OCI-LY7 (cell line): ENCODE results near the gene KRTAP9-4. TPM values are rescaled to one million over a fixed set of nuclear protein-coding genes. Genes with fewer than 3 reads are reported as not detected.
"Not testable (repeated sequence)": the region's sequence is repeated elsewhere in the genome, so short reads cannot be mapped to it uniquely, and the experiment has no call there.

Experiments used
- Bru-seq: library from RNA; stranded (reverse); fragments of 400-500 nt; gene quantifications from one replicate; lab custom pipeline; 2021; lab: Mats Ljungman, UMichigan
- BruChase-seq, 2 experiments: library from RNA; stranded (reverse); fragments of 400-500 nt; gene quantifications; one replicate each; lab custom pipeline; 2021; lab: Mats Ljungman, UMichigan
- BruUV-seq: library from RNA; stranded (reverse); fragments of 400-500 nt; replicated peaks from 2 replicates; lab custom pipeline; 2021; lab: Mats Ljungman, UMichigan
- CTCF ChIA-PET: fragments of 300-600 bp; sonication (Branson Sonifier 250); formaldehyde crosslinking; loops from one replicate; lab custom pipeline; 2022; ENCODE audit warnings: antibody characterized with exemption; ENCODE audit not compliant: unreplicated experiment; lab: Charles Lee
- POLR2A ChIA-PET: fragments of 300-600 bp; sonication (Branson Sonifier 250); formaldehyde crosslinking; loops from one replicate; lab custom pipeline; 2022; ENCODE audit warnings: antibody characterized with exemption; lab: Charles Lee
- DNase-seq: peaks from one replicate; pipeline ENCODE4 v3.0.0-alpha.2; 2015; ENCODE audit warnings: low spot score
- H2AFZ ChIP-seq: fragments of 200-600 bp; sonication (generic), shearing (Covaris generic); 2 replicates; pipeline ENCODE4 v1.6.1; 2014; ENCODE audit warnings: mild to moderate bottlenecking, antibody characterized with exemption, low read length, moderate library complexity
- H3K27ac ChIP-seq: fragments of 200-600 bp; sonication (generic); 2 replicates; pipeline ENCODE4 v1.5.1; 2014; ENCODE audit warnings: mixed run types, low read depth, mild to moderate bottlenecking, moderate library complexity, low read length, inconsistent platforms; ENCODE audit not compliant: poor library complexity, severe bottlenecking
- H3K36me3 ChIP-seq: fragments of 200-600 bp; sonication (generic); 2 replicates; pipeline ENCODE4 v1.6.1; 2014; ENCODE audit warnings: mild to moderate bottlenecking, antibody characterized with exemption, low read length, moderate library complexity, mixed read lengths; ENCODE audit not compliant: insufficient read depth
- H3K4me1 ChIP-seq: fragments of 200-600 bp; sonication (generic); 2 replicates; pipeline ENCODE4 v1.5.1; 2014; ENCODE audit warnings: mild to moderate bottlenecking, low read length; ENCODE audit not compliant: insufficient read depth, poor library complexity, severe bottlenecking
- H3K4me2 ChIP-seq: fragments of 200-600 bp; sonication (generic); 2 replicates; pipeline ENCODE4 v1.6.1; 2014; ENCODE audit warnings: mild to moderate bottlenecking, low read length
- H3K4me3 ChIP-seq: fragments of 200-600 bp; sonication (generic); 2 replicates; pipeline ENCODE4 v1.5.1; 2014; ENCODE audit warnings: mild to moderate bottlenecking, low read depth, low read length; ENCODE audit not compliant: poor library complexity, severe bottlenecking
- H3K79me2 ChIP-seq: fragments of 200-600 bp; sonication (generic); 2 replicates; pipeline ENCODE4 v1.6.1; 2016; ENCODE audit warnings: low read depth, mild to moderate bottlenecking, low read length, moderate library complexity, mixed read lengths; ENCODE audit not compliant: insufficient read depth
- H3K9me2 ChIP-seq: fragments of 200-600 bp; sonication (generic); 2 replicates; pipeline ENCODE4 v1.6.1; 2016; ENCODE audit warnings: mild to moderate bottlenecking, low read length, mixed read lengths; ENCODE audit not compliant: insufficient read depth
- H3K9me3 ChIP-seq: fragments of 200-600 bp; sonication (generic); 2 replicates; pipeline ENCODE4 v1.6.1; 2014; ENCODE audit warnings: mild to moderate bottlenecking, mixed run types, low read length, mixed read lengths
- H4K20me1 ChIP-seq: fragments of 200-600 bp; sonication (generic); 2 replicates; pipeline ENCODE4 v1.6.1; 2014; ENCODE audit warnings: mild to moderate bottlenecking, antibody characterized with exemption, low read length, moderate library complexity, mixed read lengths; ENCODE audit not compliant: insufficient read depth
- EZH2phosphoT487 ChIP-seq: fragments of 200-600 bp; sonication (generic); IDR thresholded peaks from 2 replicates; pipeline ENCODE4 v1.6.1; 2018; ENCODE audit warnings: low read depth, borderline replicate concordance, mild to moderate bottlenecking, mixed run types, antibody characterized with exemption, low read length, moderate library complexity, mixed read lengths
- intact Hi-C: fragments of 100-400 bp; cut with micrococcal nuclease; formaldehyde crosslinking; loops from one replicate; pipeline ENCODE4 v1.10.0; 2022; ENCODE audit not compliant: unreplicated experiment
- long read RNA-seq: library from polyadenylated mRNA; stranded (forward); transcript quantifications from one replicate; pipeline ENCODE4 v2.0.0, GENCODE V29; 2022
- total RNA-seq, 2 experiments: library from RNA; depleted of rRNA in 1 of 2; stranded (reverse); fragments of >200 nt in 1 of 2; shearing (Covaris generic) in 1 of 2; gene quantifications; 2 replicates each; pipeline ENCODE4 v1.2.3, GENCODE V29; 2014 to 2022
- TF ChIP-seq, protein P1 (sequence below): fragments of 200-600 bp; sonication (generic); conservative IDR thresholded peaks from 2 replicates; pipeline ENCODE4 v1.5.1; 2014; ENCODE audit warnings: mild to moderate bottlenecking, antibody characterized with exemption, low read length, moderate library complexity, mixed read lengths

The KRTAP9-4 gene
- total RNA-seq (2014; rRNA removed; shearing (Covaris generic)) (not detected in 2 replicates), total RNA-seq (2022) (not detected in 2 replicates), Bru-seq, nascent RNA (not detected), BruChase-seq, experiment 1, labeled RNA remaining after a 6-hour chase (not detected), BruChase-seq, experiment 2, labeled RNA remaining after a 2-hour chase (not detected)
- long read RNA-seq: 0 reads

DNA sequence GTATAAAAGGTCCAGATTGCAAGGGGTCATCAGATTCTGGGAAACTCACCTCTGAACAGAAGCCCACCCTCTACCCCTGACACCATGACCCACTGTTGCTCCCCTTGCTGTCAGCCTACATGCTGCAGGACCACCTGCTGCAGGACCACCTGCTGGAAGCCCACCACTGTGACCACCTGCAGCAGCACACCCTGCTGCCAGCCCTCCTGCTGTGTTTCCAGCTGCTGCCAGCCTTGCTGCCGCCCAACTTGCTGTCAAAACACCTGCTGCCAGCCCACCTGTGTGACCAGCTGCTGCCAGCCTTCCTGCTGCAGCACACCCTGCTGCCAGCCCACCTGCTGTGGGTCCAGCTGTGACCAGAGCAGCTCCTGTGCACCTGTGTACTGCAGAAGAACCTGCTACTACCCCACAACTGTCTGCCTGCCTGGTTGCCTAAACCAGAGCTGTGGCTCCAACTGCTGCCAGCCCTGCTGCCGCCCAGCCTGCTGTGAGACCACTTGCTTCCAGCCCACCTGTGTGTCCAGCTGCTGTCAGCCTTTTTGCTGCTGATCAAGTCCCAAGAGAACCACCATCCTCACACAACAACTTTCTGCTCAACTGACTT lies at the start of gene KRTAP9-4:
TSS of gene KRTAP9-4 (plus strand) at position 51 of the 604 bp plus-strand sequence. CDS start at position 85, 34 bp downstream.
- H3K9me2 ChIP-seq, DNase-seq, CTCF ChIA-PET, H4K20me1 ChIP-seq, H3K4me3 ChIP-seq, H3K9me3 ChIP-seq, H3K79me2 ChIP-seq, H3K36me3 ChIP-seq, POLR2A ChIA-PET, H3K27ac ChIP-seq, H3K4me1 ChIP-seq, BruUV-seq, intact Hi-C loops, H2AFZ ChIP-seq, H3K4me2 ChIP-seq: not testable (repeated sequence)

DNA sequence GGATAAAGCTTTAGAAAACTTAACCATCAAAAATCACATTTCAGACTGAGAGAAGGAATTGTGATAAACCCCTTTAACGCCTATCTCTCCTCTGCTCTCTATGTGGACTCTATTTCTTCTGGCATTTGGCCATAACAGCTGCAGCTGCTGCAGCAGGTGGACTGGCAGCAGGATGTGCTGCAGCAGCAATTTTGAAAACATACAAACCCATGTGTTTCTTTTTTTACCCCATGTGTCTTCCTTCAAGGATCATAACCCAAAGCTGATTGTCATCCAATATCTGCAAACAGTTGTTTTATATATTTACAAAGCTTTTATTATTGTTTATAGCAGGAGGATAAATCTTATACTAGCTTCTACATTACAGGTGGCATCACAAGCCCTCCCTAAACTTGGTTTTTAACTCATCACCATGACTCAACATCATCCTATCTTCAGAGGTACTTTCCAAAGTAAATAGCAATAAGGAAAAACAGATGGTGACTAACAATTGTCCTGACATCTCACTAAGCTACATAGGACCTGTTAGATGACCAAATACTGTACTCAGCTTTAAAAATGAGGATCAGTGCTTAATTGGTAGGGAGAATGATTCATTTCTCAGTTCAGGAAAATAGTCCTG lies 37.5 kb upstream of the KRTAP9-4 start:
- DNase-seq: no peak
- TF ChIP-seq, protein P1, sequence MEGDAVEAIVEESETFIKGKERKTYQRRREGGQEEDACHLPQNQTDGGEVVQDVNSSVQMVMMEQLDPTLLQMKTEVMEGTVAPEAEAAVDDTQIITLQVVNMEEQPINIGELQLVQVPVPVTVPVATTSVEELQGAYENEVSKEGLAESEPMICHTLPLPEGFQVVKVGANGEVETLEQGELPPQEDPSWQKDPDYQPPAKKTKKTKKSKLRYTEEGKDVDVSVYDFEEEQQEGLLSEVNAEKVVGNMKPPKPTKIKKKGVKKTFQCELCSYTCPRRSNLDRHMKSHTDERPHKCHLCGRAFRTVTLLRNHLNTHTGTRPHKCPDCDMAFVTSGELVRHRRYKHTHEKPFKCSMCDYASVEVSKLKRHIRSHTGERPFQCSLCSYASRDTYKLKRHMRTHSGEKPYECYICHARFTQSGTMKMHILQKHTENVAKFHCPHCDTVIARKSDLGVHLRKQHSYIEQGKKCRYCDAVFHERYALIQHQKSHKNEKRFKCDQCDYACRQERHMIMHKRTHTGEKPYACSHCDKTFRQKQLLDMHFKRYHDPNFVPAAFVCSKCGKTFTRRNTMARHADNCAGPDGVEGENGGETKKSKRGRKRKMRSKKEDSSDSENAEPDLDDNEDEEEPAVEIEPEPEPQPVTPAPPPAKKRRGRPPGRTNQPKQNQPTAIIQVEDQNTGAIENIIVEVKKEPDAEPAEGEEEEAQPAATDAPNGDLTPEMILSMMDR: no peak
- no peak for TF ChIP-seq EZH2phosphoT487
- Histone ChIP-seq H3K4me3 (no peak overlapping the region), H3K9me2 (no peaks in the 10 kb centered on the region), H2AFZ (no peak overlapping the region), H4K20me1 (no peaks in the 10 kb centered on the region), H3K4me2 (no peak overlapping the region), H3K27ac (no peak overlapping the region), H3K79me2 (no peaks in the 10 kb centered on the region), H3K4me1 (no peaks in the 10 kb centered on the region), H3K36me3 (no peaks in the 10 kb centered on the region), H3K9me3 (no peaks in the 10 kb centered on the region)
- intact Hi-C loops: no loop called here
- POLR2A ChIA-PET: no interaction called here
- BruUV-seq: no TSS peak
- CTCF ChIA-PET: no interaction called here

DNA sequence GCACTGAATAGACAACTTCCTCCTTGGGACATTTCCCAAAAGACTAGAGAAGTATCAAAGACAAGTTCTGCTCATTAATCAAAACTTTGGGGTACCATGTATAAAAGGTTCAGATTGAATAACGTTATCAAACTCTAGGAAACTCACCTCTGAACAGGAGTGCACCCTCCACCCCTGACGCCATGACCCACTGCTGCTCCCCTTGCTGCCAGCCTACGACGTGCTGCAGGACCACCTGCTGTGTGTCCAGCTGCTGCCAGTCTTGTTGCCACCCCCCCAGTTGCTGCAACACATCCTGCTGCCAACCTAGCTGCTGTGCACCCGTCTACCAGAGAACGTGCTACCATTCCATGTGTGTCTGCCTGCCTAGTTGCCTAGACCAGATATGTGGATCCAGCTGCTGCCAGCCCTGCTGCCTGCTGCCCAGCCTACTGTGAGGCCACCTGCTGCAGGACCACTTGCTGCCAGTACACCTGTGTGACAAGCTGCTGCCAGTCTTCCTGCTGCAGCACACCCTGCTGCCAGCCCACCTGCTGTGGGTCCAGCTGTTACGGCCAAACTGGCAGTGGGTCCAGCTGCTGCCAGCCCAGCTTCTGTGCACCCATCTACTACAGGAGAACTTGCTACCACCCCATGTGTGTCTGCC lies 36.8 kb upstream of the KRTAP9-4 start:
- no peaks in the 10 kb centered on the region for H3K36me3 ChIP-seq
- no peaks in the 10 kb centered on the region for H3K9me2 ChIP-seq
- ChIA-PET POLR2A (no interaction called here), CTCF (no interaction called here)
- H3K27ac ChIP-seq: no peak overlapping the region
- no peaks in the 10 kb centered on the region for H3K4me1 ChIP-seq
- no peak overlapping the region for H3K4me3 ChIP-seq
- no TSS peak for BruUV-seq
- H2AFZ ChIP-seq: no peak overlapping the region
- no peaks in the 10 kb centered on the region for H3K9me3 ChIP-seq
- H4K20me1 ChIP-seq: no peaks in the 10 kb centered on the region
- intact Hi-C loops: no loop called here
- H3K79me2 ChIP-seq: no peaks in the 10 kb centered on the region
- H3K4me2 ChIP-seq: no peak overlapping the region
- DNase-seq: no peak
- TF ChIP-seq EZH2phosphoT487: no peak
- TF ChIP-seq, protein P1: no peak
